HepG2 (cell line): ENCODE results near the gene TMEM190. TPM values are rescaled to one million over a fixed set of nuclear protein-coding genes. Genes with fewer than 3 reads are reported as not detected.

Experiments
- ATRX ChIP-seq: sonication (generic); formaldehyde crosslinking; IDR thresholded peaks from 2 replicates; pipeline ENCODE4 v1.4.0; 2020; ENCODE audit warnings: missing genetic modification reagents, borderline replicate concordance
- BCL6 ChIP-seq: IDR thresholded peaks from 2 replicates; pipeline ENCODE4 v1.6.1; 2016; ENCODE audit warnings: missing genetic modification reagents, missing compliant biosample characterization
- SALL1 ChIP-seq: sonication (generic); formaldehyde crosslinking; IDR thresholded peaks from 2 replicates; pipeline ENCODE4 v1.8.0; 2022; ENCODE audit warnings: mild to moderate bottlenecking, missing genetic modification reagents
- SMARCE1 ChIP-seq: fragments of 450-650 bp; IDR thresholded peaks from 2 replicates; pipeline ENCODE4 v1.6.1; 2017; ENCODE audit warnings: borderline replicate concordance
- SMYD3 ChIP-seq: sonication (generic); formaldehyde crosslinking; IDR thresholded peaks from 2 replicates; pipeline ENCODE4 v1.8.1; 2023; ENCODE audit warnings: mild to moderate bottlenecking, missing genetic modification reagents
- SRY ChIP-seq: sonication (generic); formaldehyde crosslinking; IDR thresholded peaks from 2 replicates; pipeline ENCODE4 v1.8.0; 2022; ENCODE audit warnings: mild to moderate bottlenecking, missing genetic modification reagents
- ZBTB7A ChIP-seq: sonication (generic); formaldehyde crosslinking; IDR thresholded peaks from 2 replicates; pipeline ENCODE4 v1.8.0; 2022; ENCODE audit warnings: mild to moderate bottlenecking, missing genetic modification reagents
- ZKSCAN1 ChIP-seq: fragments of 150-350 bp; IDR thresholded peaks from 2 replicates; pipeline ENCODE4 v1.6.1; 2014; ENCODE audit warnings: low read length
- ZNF124 ChIP-seq: sonication (generic); formaldehyde crosslinking; IDR thresholded peaks from 2 replicates; pipeline ENCODE4 v1.4.0; 2020; ENCODE audit warnings: missing genetic modification reagents
- ZNF33B ChIP-seq: sonication (generic); formaldehyde crosslinking; IDR thresholded peaks from 2 replicates; pipeline ENCODE4 v1.5.1; 2020; ENCODE audit warnings: mild to moderate bottlenecking, missing genetic modification reagents
- ZNF530 ChIP-seq: sonication (generic); formaldehyde crosslinking; IDR thresholded peaks from 2 replicates; pipeline ENCODE4 v1.5.0; 2020; ENCODE audit warnings: low read depth, mild to moderate bottlenecking, missing genetic modification reagents
- ZNF878 ChIP-seq: sonication (generic); formaldehyde crosslinking; IDR thresholded peaks from 2 replicates; pipeline ENCODE4 v1.8.1; 2023; ENCODE audit warnings: mild to moderate bottlenecking, missing genetic modification reagents, moderate library complexity
- polyA plus RNA-seq, 8 experiments: library from polyadenylated mRNA; depleted of rRNA in 3 of 8; stranded (reverse) in 7 of 8; unstranded in 1 of 8; fragments of >200 nt; fragmentation: Illumina TruSeq in 4 of 8; extraction: Trizol in 4 of 8; gene quantifications; 2 replicates each; pipeline versions ENCODE4 v1.2.1 to v1.2.3, GENCODE V29; 2011 to 2016; ENCODE audit warnings: low read depth in 4 of 8, missing spikeins in 1 of 8, mixed read lengths in 1 of 8; ENCODE audit not compliant: insufficient read depth in 1 of 8
- total RNA-seq, 5 experiments: library from RNA; depleted of rRNA; stranded (reverse); fragments of >200 nt; fragmentation: Illumina TruSeq; extraction: Trizol; gene quantifications; 2 replicates each; pipeline ENCODE4 v1.2.3, GENCODE V29; 2016; ENCODE audit warnings: low read depth in 1 of 5
- TF ChIP-seq, protein P1 (sequence below): sonication (generic); formaldehyde crosslinking; IDR thresholded peaks from 2 replicates; pipeline ENCODE4 v1.8.0; 2022; ENCODE audit warnings: low read depth, missing genetic modification reagents
- TF ChIP-seq, protein P2 (sequence below): sonication (generic); formaldehyde crosslinking; IDR thresholded peaks from 2 replicates; pipeline ENCODE4 v1.5.0; 2020; ENCODE audit warnings: mild to moderate bottlenecking, missing genetic modification reagents, borderline replicate concordance
- TF ChIP-seq, protein P3 (sequence below): sonication (generic); formaldehyde crosslinking; IDR thresholded peaks from 2 replicates; pipeline ENCODE4 v1.4.0; 2020; ENCODE audit warnings: missing genetic modification reagents
- TF ChIP-seq, protein P4 (sequence below): sonication (generic); formaldehyde crosslinking; IDR thresholded peaks from 2 replicates; pipeline ENCODE4 v1.4.0; 2020; ENCODE audit warnings: missing genetic modification reagents
- TF ChIP-seq, protein P5 (sequence below): sonication (generic); IDR thresholded peaks from 2 replicates; pipeline ENCODE4 v1.6.1; 2016; ENCODE audit warnings: low read depth, borderline replicate concordance

Gene TMEM190
- total and polyA plus RNA-seq, 2 of the 13 experiments (the other 11 are each of a cell fraction or from before 2014, with no cell fraction given): 0.35 to 0.83 TPM

DNA sequence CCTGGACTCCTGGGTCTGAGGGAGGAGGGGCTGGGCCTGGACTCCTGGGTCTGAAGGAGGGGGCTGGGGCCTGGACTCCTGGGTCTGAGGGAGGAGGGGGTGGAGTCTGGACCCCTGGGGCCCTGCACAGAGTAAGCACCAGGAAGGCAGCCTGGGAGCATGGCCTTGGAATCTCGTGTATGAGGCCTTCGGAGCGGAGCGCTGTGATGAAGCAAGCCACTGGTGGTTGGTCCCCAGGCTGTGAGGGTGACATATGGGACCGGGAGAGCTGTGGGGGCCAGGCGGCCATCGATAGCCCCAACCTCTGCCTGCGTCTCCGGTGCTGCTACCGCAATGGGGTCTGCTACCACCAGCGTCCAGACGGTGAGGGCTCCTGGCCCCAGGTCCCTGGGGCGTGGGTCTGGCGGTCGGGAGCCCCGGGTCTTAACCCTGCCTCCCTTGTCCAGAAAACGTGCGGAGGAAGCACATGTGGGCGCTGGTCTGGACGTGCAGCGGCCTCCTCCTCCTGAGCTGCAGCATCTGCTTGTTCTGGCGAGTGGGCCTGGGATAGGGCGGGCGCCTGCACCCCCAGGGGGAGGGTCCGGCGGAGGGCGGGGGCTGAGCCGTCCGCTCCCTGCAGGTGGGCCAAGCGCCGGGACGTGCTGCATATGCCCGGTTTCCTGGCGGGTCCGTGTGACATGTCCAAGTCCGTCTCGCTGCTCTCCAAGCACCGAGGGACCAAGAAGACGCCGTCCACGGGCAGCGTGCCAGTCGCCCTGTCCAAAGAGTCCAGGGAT lies 918 bp downstream of the TMEM190 start (continued):
- TF ChIP-seq, protein P1, sequence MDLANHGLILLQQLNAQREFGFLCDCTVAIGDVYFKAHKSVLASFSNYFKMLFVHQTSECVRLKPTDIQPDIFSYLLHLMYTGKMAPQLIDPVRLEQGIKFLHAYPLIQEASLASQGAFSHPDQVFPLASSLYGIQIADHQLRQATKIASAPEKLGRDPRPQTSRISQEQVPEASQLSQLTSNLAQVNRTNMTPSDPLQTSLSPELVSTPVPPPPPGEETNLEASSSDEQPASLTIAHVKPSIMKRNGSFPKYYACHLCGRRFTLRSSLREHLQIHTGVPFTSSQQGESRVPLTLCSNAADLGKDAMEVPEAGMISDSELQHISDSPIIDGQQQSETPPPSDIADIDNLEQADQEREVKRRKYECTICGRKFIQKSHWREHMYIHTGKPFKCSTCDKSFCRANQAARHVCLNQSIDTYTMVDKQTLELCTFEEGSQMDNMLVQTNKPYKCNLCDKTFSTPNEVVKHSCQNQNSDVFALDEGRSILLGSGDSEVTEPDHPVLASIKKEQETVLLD (CRISPR knock-in tag): no peak
- TF ChIP-seq, protein P2, sequence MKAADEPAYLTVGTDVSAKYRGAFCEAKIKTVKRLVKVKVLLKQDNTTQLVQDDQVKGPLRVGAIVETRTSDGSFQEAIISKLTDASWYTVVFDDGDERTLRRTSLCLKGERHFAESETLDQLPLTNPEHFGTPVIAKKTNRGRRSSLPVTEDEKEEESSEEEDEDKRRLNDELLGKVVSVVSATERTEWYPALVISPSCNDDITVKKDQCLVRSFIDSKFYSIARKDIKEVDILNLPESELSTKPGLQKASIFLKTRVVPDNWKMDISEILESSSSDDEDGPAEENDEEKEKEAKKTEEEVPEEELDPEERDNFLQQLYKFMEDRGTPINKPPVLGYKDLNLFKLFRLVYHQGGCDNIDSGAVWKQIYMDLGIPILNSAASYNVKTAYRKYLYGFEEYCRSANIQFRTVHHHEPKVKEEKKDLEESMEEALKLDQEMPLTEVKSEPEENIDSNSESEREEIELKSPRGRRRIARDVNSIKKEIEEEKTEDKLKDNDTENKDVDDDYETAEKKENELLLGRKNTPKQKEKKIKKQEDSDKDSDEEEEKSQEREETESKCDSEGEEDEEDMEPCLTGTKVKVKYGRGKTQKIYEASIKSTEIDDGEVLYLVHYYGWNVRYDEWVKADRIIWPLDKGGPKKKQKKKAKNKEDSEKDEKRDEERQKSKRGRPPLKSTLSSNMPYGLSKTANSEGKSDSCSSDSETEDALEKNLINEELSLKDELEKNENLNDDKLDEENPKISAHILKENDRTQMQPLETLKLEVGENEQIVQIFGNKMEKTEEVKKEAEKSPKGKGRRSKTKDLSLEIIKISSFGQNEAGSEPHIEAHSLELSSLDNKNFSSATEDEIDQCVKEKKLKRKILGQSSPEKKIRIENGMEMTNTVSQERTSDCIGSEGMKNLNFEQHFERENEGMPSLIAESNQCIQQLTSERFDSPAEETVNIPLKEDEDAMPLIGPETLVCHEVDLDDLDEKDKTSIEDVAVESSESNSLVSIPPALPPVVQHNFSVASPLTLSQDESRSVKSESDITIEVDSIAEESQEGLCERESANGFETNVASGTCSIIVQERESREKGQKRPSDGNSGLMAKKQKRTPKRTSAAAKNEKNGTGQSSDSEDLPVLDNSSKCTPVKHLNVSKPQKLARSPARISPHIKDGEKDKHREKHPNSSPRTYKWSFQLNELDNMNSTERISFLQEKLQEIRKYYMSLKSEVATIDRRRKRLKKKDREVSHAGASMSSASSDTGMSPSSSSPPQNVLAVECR (CRISPR knock-in tag): peak; percentile 36; the same call in 1 of the 2 replicates
- TF ChIP-seq, protein P3, sequence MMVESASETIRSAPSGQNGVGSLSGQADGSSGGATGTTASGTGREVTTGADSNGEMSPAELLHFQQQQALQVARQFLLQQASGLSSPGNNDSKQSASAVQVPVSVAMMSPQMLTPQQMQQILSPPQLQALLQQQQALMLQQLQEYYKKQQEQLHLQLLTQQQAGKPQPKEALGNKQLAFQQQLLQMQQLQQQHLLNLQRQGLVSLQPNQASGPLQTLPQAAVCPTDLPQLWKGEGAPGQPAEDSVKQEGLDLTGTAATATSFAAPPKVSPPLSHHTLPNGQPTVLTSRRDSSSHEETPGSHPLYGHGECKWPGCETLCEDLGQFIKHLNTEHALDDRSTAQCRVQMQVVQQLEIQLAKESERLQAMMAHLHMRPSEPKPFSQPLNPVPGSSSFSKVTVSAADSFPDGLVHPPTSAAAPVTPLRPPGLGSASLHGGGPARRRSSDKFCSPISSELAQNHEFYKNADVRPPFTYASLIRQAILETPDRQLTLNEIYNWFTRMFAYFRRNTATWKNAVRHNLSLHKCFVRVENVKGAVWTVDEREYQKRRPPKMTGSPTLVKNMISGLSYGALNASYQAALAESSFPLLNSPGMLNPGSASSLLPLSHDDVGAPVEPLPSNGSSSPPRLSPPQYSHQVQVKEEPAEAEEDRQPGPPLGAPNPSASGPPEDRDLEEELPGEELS (CRISPR knock-in tag): 0 out of 2 replicates have a peak, but pooled peaks have one; percentile 19
- TF ChIP-seq SALL1 (CRISPR knock-in tag) (peak; percentile 58; the same call in 1 of the 2 replicates), SMYD3 (CRISPR knock-in tag) (no peak), BCL6 (CRISPR knock-in tag) (no peak), SMARCE1 (no peak), ATRX (CRISPR knock-in tag) (no peak), ZNF878 (no peak), ZNF33B (CRISPR knock-in tag) (no peak), SRY (CRISPR knock-in tag) (no peak), ZNF124 (CRISPR knock-in tag) (no peak), ZNF530 (no peak), ZKSCAN1 (no peak), ZBTB7A (CRISPR knock-in tag) (peak; percentile 11; the same call in 1 of the 2 replicates)
- TF ChIP-seq, protein P4, sequence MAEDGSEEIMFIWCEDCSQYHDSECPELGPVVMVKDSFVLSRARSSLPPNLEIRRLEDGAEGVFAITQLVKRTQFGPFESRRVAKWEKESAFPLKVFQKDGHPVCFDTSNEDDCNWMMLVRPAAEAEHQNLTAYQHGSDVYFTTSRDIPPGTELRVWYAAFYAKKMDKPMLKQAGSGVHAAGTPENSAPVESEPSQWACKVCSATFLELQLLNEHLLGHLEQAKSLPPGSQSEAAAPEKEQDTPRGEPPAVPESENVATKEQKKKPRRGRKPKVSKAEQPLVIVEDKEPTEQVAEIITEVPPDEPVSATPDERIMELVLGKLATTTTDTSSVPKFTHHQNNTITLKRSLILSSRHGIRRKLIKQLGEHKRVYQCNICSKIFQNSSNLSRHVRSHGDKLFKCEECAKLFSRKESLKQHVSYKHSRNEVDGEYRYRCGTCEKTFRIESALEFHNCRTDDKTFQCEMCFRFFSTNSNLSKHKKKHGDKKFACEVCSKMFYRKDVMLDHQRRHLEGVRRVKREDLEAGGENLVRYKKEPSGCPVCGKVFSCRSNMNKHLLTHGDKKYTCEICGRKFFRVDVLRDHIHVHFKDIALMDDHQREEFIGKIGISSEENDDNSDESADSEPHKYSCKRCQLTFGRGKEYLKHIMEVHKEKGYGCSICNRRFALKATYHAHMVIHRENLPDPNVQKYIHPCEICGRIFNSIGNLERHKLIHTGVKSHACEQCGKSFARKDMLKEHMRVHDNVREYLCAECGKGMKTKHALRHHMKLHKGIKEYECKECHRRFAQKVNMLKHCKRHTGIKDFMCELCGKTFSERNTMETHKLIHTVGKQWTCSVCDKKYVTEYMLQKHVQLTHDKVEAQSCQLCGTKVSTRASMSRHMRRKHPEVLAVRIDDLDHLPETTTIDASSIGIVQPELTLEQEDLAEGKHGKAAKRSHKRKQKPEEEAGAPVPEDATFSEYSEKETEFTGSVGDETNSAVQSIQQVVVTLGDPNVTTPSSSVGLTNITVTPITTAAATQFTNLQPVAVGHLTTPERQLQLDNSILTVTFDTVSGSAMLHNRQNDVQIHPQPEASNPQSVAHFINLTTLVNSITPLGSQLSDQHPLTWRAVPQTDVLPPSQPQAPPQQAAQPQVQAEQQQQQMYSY: peak; percentile 18; the same call in 1 of the 2 replicates
- TF ChIP-seq, protein P5, sequence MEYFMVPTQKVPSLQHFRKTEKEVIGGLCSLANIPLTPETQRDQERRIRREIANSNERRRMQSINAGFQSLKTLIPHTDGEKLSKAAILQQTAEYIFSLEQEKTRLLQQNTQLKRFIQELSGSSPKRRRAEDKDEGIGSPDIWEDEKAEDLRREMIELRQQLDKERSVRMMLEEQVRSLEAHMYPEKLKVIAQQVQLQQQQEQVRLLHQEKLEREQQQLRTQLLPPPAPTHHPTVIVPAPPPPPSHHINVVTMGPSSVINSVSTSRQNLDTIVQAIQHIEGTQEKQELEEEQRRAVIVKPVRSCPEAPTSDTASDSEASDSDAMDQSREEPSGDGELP: no peak
